HepG2 (cell line): ENCODE results near the gene LAX1.

Experiments used
- ETV6 ChIP-seq: sonication (generic); formaldehyde crosslinking; conservative IDR thresholded peaks from 2 replicates; pipeline ENCODE4 v1.4.0; 2020; ENCODE audit warnings: missing genetic modification reagents
- MYC ChIP-seq: sonication (generic); formaldehyde crosslinking; IDR thresholded peaks from 2 replicates; pipeline ENCODE4 v1.9.0; 2021; ENCODE audit warnings: missing genetic modification reagents, borderline replicate concordance
- TF ChIP-seq, protein P1 (sequence below): sonication (generic); formaldehyde crosslinking; IDR thresholded peaks from 2 replicates; pipeline ENCODE4 v1.5.1; 2020; ENCODE audit warnings: missing genetic modification reagents, mild to moderate bottlenecking, borderline replicate concordance

- TF ChIP-seq, protein P1, sequence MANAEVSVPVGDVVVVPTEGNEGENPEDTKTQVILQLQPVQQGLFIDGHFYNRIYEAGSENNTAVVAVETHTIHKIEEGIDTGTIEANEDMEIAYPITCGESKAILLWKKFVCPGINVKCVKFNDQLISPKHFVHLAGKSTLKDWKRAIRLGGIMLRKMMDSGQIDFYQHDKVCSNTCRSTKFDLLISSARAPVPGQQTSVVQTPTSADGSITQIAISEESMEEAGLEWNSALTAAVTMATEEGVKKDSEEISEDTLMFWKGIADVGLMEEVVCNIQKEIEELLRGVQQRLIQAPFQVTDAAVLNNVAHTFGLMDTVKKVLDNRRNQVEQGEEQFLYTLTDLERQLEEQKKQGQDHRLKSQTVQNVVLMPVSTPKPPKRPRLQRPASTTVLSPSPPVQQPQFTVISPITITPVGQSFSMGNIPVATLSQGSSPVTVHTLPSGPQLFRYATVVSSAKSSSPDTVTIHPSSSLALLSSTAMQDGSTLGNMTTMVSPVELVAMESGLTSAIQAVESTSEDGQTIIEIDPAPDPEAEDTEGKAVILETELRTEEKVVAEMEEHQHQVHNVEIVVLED: no peak
- TF ChIP-seq ETV6 (CRISPR knock-in tag): no peak
- TF ChIP-seq MYC: no peak
These were observed 44.7 kb upstream of the LAX1 start for GRCh38 chr1:203720242-203720641.
